Inflammatory macrophage treated with lipopolysaccharide for 4 hours (primary cell): ENCODE data around the gene HRK.

Source experiments
- DNase-seq: peaks from one replicate; pipeline ENCODE4 v3.0.0-alpha.2; 2020

Gene HRK

GRCh38 chr12:116864371-116865160 lies 16.7 kb downstream of the HRK start:
- no peak for DNase-seq

DNA sequence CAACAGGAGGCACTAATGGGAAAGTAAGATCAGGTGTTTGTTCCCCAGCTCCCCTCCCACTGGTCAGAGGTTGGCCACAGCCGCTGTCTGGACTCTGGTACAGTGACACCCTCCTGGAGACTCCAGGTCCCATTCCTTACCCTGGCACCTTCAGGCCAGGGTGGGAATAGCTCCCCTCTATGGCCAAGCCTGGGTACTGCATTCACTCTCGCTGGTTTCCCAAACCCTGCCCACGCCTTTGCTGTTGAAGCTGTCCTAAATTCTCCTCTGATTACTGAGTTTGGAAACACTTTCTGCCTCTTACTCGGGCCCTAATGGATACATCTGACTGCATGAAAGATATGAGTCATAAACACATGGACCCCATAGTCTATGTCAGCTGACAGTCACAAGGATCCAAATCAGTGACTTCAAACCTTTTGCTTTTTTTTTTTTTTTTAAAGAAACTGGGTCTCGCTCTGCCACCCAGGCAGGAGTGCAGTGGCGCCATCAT lies 17.9 kb downstream of the HRK start:
- peak; percentile 86 for DNase-seq

- no peak for DNase-seq
Observed at GRCh38 chr12:116862167-116862566, 19.1 kb downstream of the HRK start.

DNA sequence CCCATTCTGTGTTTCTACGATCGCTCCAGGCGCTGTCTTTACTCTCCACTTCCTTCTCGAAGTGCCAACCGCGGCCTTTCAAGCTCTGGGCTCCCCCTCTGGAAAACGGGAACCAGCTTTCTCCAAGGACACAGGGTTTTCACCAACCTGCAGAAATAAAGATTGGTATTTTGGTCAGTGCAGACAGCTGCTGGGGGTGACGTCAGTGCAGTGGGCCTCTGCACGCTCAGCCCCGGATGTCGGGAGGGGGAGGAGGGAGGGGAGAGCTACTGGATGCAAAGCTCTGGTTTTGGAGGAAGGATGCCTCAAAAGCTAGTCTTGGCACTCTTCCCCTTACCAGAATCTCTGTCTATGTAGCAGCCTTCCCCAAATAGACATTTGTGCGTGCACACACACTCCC lies 19.9 kb downstream of the HRK start:
- DNase-seq, result peak; percentile 65

- no peak for DNase-seq
Observed at GRCh38 chr12:116860263-116860662, 21.0 kb downstream of the HRK start.

DNA sequence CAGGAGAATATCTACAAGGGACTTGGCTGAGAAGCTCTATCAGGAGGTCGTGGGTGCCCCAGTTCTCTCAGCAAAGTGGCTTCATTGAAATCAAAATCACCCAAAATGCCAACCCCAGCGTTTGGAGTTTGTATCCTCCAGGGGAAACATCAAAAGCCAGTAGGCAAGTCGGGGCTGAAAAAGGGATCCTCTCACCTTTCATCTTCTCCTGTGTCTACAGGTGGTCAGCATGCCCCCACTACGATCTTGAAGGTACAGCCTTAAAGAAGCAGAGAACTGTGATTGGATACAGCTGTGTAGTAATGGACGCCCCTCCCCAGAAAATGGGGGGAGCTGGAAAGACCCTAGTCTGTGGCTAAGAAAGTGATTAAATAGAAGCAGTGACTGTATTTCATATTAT lies 22.2 kb downstream of the HRK start:
- DNase-seq, result no peak

GRCh38 chr12:116856729-116857128 lies 24.5 kb downstream of the HRK start:
- no peak for DNase-seq

GRCh38 chr12:116855744-116856470 lies 25.3 kb downstream of the HRK start:
- DNase-seq, result no peak

GRCh38 chr12:116853507-116853906 lies 27.7 kb downstream of the HRK start:
- no peak for DNase-seq

- DNase-seq, result no peak
Observed at GRCh38 chr12:116852303-116852702, 28.9 kb downstream of the HRK start.

- DNase-seq, result no peak
Observed at GRCh38 chr12:116849216-116849615, 32.0 kb downstream of the HRK start.

- no peak for DNase-seq
Observed at GRCh38 chr12:116843085-116843484, 38.2 kb downstream of the HRK start.

DNA sequence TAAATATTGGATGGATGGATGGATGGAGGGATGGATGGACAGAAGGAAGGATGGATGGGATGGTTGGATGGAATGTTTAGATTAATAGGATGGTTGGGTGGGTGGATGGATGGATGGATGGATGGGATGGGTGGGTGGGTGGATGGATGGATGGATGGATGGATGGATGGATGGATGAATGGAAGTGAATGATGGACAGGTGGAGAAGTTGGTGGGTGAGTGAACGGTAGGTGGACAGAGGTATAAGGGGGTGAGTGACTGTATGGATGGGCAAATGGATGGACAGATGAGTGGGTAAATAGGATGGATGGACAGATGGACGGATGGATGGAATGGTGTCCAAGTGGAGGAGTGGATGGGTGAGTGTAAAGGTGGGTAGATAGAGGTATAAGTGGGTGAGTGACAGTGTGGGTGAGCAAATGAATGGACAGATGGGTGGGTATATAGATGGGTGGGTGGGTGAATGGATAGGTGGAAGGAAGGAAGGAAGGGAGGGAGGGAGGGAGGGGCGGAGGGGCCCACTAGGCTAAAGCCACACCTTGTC lies 41.9 kb downstream of the HRK start:
- DNase-seq, result no peak

DNA sequence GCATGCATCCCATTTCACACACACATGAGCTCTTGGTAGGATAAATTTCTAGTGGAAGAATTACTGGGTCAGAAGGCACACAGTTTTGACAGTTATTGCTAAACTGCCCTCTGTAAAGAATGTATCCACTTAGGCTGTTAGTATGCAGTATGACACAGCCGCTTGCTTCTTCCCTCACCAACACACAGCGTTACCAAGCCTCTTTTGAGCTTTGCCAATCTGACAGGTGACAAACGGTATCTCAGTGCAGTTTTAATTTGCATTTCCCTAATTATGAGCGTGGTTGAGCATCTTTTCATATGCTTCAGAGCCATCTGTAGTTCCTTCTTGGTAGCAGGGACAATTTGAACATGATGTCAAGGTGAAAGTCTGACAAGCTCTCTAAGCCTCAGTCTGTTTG lies 42.9 kb downstream of the HRK start:
- DNase-seq, result no peak

GRCh38 chr12:116837097-116837496 lies 44.1 kb downstream of the HRK start:
- no peak for DNase-seq

DNA sequence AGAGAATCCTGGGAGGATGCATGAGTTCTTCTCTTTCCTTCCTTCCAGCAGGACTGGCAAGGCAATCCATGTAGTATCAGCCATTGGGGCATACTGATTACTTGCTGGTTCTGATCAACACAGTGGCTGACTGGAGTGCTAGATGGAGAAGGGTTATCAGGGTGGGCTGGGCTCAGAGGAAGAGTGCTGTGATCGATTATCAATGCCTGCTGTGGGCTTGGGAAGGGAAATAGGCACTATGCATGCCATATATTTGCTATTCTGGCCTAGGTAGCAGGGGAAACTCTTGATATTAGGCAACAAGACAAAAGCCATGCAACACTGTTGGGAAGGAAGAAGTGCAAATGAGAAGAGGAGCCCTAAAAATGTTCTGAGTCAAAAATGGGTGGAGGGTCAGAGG lies 45.8 kb downstream of the HRK start:
- no peak for DNase-seq

- DNase-seq, result no peak
Observed at GRCh38 chr12:116833474-116833873, 47.8 kb downstream of the HRK start.

DNA sequence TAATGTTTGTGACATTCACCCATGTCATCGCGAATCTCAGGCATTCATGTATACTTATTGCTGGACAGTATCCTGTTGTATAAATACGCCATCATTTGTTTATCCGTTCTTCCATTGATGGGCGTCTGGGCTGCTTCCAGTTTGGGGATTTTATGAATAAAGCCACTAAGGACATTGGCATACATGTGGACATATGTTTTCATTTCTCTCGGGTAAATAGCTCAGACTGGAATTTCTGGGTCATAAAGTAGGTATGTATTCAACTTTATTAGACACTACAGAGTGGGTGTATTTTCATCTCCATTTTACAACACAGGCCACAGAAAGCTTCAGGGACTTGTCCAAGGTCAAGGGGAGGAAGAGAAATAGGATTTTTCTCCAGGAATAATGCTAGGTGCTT lies 48.9 kb downstream of the HRK start:
- DNase-seq, result no peak

GRCh38 chr12:116827432-116827831 lies 53.8 kb downstream of the HRK start:
- no peak for DNase-seq

GRCh38 chr12:116821291-116821690 lies 60.0 kb downstream of the HRK start:
- DNase-seq, result no peak

DNA sequence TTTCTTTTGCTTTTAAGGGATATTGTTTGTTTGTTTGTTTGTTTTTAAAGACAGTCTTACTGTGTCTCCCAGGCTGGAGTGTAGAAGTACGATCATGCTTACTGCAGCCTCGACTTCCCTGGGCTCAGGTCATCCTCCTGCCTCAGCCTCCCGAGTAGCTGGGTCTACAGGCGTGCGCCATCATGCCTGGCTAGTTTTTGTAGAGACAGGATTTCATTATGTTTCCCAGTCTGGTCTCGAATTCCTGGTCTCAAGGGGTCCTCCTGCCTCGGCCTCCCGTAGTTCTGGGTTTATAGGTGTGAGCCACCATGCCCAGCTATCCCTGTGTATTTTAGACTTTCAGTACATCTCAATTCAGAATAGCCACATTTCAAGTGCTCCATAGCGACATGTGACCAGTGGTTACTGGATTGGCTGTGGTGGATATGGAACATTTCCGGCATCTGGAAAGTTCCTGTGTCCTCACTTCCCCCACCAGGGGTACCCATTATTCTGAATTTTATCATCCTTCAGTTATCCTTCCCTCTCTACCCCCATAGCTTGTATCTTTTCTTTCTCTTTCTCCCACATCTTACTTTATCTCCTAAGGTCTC lies 61.1 kb downstream of the HRK start:
- no peak for DNase-seq

GRCh38 chr12:116818948-116819832 lies 62.1 kb downstream of the HRK start:
- peak; percentile 91 for DNase-seq
